Head of caudate nucleus (tissue), 42 donors: ENCODE results near the gene OR2A1.
"Not testable (repeated sequence)": the region's sequence is repeated elsewhere in the genome, so short reads cannot be mapped to it uniquely, and the experiment has no call there.

Source experiments
- DNase-seq, 42 donors: peaks; one replicate each; pipeline versions ENCODE4 v3.0.0 to v3.0.0-alpha.2; 2020 to 2021; ENCODE audit warnings: mixed read lengths in 7 of 42
- intact Hi-C: fragments of 100-400 bp; cut with DNase I; formaldehyde crosslinking; loops from one replicate; pipeline ENCODE4 v1.15.0; 2022

The OR2A1 gene, protein sequence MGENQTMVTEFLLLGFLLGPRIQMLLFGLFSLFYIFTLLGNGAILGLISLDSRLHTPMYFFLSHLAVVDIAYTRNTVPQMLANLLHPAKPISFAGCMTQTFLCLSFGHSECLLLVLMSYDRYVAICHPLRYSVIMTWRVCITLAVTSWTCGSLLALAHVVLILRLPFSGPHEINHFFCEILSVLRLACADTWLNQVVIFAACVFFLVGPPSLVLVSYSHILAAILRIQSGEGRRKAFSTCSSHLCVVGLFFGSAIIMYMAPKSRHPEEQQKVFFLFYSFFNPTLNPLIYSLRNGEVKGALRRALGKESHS

DNA sequence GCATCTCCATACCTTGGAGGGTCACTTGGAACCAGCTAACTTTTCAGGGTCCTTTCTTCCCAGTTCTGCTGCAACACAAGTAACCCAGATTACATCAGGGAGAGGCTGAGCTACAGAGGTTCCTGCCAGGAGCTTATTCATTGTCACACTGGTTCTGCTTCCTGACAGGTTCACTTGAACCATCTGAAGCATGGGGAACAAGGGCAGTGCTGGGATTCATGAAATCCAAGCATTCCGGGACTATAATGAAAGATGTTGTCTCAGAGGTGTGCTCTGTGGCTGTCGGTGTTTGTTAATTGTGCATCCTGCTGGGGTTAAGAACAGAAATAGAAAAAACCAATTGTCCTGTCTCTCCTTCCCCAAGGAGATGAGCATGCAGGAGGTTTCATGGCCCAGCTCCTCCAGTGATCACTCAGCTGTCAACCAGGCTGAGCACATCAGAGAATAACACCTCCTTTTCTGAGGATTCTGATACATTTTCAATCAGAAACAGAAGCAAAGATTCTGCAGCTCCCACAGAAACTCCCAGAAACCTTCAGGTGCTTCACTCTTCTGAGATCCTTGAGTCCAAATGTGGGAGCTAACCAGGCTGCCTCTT lies at the start of gene OR2A1:
Gene OR2A1, plus strand, starts transcription at position 548 of the 598 bp plus-strand sequence. CDS start 5,706 bp downstream, outside the sequence.
- DNase-seq, intact Hi-C loops: not testable (repeated sequence)

DNA sequence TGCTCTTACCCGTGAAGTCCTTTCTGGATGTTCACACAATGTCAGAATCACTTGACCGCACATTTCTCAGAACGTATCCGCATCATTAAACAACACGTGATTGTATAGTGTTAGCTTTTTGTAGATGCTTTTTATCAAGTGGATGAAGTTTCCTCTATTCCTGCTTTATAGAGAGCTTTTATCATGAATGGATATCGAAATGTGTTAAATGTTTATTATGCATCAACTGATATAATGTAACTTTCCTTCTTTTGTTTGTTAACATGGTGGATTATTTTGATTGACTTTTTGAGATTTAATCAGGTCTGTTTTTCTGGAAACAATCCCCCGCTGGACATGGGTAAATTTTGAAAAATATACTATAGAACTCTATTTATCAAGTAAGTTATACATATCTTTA lies 47.5 kb upstream of the OR2A1 start, which contains the start of gene OR2A7:
Gene OR2A7, minus strand, starts transcription at position 101 of the 400 bp plus-strand sequence. CDS start 5,164 bp downstream, outside the sequence.
- intact Hi-C loops, DNase-seq: not testable (repeated sequence)

DNA sequence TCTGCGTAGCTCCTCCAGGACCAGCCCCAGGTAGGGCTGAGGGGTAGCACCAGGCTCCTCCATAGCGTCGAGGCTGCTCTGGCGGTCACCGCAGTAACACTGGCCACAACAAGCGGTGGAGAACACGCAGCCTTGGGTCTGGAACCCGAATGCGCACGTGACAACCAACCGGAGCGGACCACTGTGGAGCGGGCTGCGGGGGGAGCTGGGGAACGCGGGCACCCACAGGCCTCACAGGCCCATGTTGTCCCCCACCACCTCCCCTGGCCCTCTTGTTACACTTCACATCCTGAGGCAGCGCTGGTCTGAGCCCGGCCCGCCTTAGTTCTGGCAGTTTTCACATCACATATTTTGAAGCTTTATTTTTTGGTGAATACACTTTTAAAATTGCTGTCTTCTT lies 43.0 kb upstream of the OR2A1 start, which contains the start of gene CTAGE8:
Gene CTAGE8, minus strand, starts transcription at position 101 of the 400 bp plus-strand sequence. Its CDS starts 38 bp downstream, at position 63.
- DNase-seq, intact Hi-C loops: not testable (repeated sequence)

DNA sequence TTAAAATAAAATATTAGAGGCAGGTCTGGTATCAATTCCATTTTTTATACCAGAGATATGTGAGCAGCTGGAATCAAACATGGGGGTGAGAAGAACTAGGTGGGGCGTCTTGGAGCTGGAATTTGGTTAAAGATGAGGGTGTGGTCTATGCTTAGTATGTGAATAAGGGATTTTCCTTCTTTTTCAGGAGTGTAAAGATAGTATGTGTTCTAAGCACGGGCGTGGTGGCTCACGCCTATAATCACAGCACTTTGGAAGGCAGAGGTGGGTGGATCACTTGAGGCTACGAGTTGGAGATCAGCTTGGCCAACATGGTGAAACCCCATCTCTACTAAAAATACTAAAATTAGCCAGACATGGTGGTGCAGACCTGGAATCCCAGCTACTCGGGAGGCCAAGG lies 36.9 kb upstream of the OR2A1 start:
- intact Hi-C loops, DNase-seq: not testable (repeated sequence)

DNA sequence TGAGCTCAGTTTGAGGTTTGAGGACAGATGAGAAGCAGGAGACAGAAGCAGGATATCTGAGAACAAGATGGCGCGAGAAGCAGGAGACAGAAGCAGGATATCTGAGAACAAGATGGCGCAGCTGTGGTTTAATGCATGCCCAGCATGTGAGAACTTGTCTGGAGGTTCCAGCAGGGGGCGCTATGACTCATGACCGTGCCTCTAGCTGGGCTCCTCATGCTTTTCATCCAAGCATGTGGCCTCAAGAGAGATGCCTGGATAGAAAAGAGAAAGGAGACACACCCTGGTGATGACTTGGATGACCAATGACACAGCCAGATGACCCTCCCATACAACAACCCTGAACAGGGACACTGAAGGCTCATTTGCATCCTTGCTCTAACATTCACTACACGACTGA lies 32.2 kb upstream of the OR2A1 start:
- DNase-seq, intact Hi-C loops: not testable (repeated sequence)

DNA sequence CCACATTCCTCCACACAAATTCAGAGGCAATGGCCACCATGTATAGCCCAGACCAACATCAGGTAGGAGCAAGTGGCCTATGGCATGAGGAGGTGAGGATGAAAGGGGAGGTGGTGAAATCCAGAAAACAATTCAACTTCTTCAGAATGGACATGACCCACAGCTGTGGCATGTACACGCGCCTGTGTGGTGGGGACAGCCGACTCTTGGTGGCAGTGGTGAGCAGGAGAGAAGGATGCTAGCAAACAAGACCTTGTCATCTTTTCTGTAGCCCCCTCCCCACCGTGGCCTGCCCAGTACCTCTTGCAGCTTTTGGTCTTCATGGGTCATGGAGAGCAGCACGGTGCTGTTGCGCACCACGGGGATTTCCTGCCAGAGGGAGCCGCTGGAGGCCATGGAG lies 30.2 kb upstream of the OR2A1 start:
- DNase-seq, intact Hi-C loops: not testable (repeated sequence)

DNA sequence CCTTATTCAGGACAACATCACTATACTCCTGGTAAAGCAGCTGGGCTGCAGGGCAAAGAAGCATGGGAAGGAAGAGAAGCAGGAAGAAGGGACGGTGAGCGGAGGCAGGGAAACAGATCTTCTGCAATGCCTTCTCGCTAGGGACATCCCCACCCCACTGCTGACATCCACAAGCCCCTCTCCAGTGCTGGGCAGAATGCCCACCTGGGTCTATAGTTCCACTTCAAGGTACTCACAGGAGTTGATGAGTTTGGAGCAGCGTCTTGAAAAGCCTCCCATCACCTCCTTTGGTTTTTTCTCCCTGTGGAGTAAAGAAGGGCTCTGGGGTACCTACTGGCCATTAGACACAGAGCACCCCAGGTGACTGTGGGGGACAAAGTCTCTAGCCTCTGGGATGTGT lies 29.7 kb upstream of the OR2A1 start:
- intact Hi-C loops, DNase-seq: not testable (repeated sequence)

DNA sequence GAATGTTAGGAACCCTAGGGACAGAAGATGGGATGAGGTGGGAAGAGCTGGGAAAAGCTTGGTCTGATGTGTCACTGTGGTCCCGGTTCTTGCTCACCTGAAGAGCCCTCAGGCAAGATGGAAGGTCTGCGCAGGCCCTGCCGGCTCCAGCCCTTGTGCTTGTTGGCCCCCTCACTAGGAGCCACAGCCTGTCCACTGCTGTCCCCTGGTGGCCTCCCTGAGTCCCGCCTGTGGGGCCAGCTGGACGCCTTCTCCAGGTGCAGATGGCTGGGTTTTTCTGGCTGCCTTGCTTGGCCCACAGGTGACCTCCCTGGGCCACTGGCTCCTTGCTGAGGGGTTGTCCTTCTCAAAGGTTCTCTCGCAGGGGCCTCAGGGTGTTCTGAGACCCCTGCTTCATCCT lies 28.5 kb upstream of the OR2A1 start:
- DNase-seq, intact Hi-C loops: not testable (repeated sequence)

DNA sequence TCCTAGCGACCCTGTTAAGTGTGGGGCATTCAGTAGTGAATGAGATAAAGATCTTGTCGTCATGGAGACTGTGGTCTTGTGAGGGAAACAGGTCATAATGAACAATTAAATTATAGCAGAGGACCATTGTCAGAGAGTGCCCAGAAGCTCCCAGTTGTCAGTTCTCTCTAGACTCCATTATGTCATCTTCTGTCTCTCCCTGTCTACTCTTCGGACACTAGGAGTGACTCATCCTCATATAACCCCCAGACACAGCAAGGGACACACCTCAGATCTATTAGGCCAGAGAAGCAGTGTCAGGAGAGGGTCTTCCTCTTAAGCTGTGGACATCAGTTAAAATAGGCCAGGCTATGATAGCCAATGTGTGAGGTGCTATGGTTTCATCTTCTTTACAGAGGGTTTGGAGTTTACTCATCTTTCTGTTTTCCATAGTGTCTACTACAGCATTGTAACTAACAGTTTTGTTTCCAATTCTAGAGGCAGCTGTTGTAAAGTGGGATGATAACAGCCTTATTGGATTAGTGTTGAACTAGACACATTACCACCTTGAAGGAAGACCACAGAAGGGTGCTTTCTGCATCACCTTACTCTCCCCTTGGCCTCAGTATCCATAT lies 24.9 kb upstream of the OR2A1 start:
- DNase-seq, intact Hi-C loops: not testable (repeated sequence)

DNA sequence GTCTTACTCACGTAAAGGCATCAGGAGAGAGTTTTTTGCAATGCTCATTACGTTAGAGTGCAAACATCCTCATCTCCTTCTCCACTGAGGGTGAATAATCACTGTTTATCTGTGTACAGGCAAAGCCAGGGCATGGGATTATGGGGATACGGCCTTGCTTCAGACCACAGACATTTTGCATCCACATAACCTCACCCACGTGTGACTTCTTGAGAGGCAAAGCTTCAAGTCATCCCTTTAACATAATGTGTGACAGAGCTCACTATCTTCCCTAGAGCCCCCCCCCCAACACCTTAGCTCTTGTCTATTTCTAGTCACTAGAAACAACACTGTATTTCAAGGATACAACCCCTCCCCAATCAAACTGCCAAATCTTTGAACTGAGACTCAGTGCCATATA lies 20.6 kb upstream of the OR2A1 start:
- peak in 1 of 42 donors; percentile 4 for DNase-seq
- intact Hi-C loops: not testable (repeated sequence)

DNA sequence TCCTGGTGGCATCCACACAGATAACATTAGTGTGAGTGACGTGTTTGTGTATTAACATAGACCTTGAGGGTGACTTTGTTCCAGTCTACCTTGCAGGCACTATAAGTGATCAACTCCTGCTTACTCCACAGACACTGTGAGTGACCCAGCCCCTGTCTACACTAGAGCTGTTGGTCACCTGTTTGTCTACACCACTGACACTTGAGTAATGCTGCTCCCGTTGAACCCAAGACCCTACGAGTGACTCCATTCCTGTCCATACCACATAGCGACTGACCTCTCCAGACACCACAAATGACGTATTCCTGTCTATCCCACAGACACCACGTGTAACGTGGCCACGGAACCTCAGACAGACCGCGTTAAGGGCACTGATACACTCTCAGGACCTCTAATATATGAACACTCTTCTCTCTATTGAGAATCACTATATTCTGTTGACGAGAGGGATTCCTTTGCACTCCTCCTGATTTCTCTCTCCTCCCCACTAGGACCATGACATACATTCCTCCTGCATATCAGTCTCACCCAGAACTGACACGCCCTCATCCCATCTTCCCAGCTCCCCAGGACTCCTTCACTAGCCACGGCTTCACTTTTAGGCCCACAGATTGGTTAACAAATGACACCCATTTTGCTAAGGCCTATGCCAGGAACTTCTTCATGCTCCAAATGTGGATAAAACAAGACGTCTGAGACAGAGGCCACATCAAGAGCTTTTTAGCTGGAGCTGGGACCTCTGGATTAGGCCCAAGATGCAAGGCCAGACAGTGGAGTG lies 19.6 kb upstream of the OR2A1 start:
- intact Hi-C loops: not testable (repeated sequence)
- DNase-seq: peak in 1 of 42 donors; percentile 27

DNA sequence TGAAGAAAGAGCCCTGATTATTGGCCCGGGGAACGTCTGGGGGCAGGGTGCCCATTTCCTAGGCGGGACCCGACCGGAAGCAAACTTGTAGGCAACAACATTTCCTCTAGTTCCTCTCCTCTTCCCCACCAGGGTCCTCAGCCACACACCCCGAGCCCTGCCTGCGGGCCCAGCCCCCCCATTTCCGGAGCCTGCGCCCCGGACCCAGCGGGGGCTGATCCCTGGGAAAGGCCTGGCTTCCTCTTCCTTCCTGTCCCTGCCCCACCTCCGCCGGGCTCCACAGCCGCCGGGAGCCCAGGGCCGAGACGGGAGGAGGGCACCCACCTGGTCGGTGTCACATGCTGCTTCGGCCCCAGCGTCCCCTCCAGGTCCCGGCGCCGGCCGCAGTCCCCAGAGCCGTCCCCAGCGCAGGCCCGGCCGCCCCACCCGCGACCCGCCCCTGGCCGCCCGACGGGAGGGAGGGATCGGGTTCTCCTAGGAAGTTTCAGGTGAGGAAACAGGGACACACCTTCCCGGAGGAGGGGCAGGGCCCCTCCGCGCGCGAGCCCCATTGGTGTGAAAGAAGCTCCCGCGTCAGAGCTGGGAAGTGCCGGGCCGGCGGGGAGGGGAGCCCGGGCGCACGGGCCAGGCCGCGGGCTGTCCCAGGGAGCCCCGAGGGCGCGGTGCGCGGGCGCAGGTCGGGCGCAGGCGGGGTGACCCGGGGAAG lies 18.3 kb upstream of the OR2A1 start:
- DNase-seq, intact Hi-C loops: not testable (repeated sequence)

DNA sequence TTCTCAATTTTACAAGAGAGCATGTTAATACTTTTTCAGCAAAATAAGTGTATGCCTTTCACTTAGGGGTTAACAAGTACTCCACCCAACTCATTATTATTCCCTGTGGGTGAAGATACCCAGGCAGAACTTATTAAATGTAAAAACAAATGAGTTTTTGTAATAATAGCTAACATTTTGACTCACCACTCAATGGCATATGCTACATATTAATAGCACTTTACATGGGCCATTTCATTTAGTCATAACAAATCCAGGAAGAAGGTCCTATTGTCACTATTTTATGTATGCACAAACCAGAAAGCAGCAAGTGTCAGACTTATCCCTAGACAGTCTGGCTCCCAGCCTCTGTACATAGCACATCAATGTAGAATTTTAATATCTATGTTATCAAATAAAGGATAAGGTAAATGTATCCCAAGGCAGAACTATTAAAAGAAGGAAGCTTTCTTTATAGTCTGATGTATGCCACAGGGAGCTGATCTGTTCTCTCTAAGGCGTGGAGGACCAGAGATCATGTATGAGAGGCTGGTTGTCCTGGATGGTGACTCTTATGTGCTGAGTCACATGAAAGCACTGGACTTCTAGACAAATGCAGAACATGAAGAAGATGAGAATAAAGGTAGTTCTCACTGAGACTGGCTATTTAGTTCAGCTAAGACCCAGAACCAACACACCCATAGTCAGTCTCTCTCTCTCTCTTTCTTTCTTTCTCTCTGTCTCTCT lies 9.5 kb upstream of the OR2A1 start:
- intact Hi-C loops: not testable (repeated sequence)
- DNase-seq: peak in 1 of 42 donors; percentile 2

DNA sequence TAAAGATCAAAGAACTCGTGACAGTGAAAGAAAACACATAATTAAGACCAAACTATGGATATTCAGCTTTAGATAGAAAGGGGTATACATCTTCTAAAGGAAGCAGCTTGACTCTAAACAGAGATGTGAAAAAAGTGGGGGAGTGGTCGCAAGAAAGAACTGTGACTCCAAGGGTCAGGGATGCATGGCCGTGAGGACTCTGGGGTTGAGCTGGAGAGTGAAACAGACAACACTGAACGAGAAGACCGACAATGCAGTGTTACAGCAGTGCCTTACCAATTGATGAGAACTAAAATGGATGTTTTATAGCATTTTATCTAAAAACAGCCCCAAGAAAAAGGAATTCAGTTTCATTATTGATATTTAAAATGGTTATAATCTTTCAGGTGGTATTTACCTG lies 8.6 kb upstream of the OR2A1 start:
- intact Hi-C loops, DNase-seq: not testable (repeated sequence)

DNA sequence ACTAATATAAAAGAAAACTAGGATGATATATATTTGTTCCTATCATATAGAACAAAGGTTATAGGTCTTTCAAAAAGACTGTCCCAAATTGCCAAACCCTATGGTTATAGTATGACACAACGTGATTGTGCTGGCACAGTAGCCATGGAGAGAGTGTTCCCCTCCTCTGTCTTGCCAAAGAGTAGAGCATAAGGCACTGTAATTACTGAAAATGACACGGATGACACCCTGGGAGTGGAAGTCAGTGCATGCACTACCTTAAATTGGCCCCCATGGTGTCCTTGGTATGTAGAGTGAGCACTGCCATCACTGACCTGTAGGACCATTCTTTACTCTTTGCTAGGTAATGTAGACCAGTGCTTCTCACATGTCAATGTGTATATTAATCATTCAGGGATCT lies 7.1 kb upstream of the OR2A1 start:
- intact Hi-C loops, DNase-seq: not testable (repeated sequence)

DNA sequence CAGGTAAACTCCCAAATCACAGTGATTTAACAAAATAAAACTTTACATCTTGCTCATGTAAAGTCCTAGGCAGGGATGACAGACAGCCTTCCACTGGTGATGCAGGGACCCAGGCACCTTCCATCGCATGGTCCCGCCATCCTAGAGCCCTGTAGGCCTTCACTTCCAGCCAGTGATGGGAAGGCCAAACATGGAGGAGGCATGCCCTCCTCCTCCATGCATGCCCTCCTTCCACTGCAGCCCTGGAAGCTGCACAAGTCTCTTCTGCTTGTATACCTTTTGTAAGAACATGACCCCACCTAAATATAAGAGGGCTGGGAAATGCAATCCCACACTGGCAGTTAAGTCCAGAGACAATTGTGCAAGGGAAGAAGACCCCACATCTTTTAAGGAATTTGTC lies 2.5 kb upstream of the OR2A1 start:
- DNase-seq, intact Hi-C loops: not testable (repeated sequence)

DNA sequence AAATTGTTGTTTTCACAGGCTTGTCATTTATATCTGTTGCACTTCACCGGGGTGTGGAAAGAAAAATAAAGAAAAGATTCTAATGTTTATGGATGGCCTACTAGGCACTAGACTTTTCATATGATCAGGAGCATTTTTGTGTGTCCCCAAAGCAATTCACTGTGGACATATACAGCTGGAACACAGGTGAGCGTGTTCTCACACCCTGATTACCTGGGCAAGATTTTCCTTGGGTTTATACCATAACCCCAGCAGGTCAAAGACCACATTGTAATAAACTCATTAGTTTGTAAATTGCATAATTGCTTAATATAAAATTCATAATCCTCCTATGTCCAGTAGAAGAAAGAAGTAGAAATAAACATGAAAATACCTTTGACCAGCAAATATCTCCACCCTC lies 1.0 kb upstream of the OR2A1 start:
- DNase-seq, intact Hi-C loops: not testable (repeated sequence)

DNA sequence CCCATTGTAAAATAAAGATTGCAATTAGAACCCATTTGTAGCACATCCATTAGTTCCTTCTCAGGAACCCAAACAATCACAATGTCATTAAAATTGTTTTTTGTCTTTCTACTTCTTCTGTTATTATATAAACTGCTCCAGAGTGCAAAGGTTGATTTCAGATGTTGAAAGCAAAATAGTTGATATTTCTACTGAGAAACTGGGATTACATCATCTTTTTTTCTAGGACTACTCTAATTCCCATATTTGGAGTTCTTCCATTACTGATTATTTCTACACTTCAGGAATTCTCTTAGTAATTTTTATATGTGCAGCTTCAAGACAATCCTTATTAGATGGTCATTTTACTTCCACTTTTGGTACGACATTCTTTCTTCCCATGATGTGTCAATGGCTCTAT lies 5.3 kb downstream of the OR2A1 start:
- intact Hi-C loops: not testable (repeated sequence)

More for the DNA sequence above, 5.3 kb downstream of the OR2A1 start:
- DNase-seq: not testable (repeated sequence)
